HG03520 (cell line): Measurements from ENCODE around the gene TAGLN2.
A peak's percentile ranks its signal among the peaks of the same experiment; 100 is the strongest.

Experiments used
- ATAC-seq: cut with Tn5 transposase; IDR thresholded peaks from one replicate; pipeline ENCODE4 v1.9.1; 2021; ENCODE audit warnings: mild to moderate bottlenecking, moderate library complexity; ENCODE audit not compliant: unreplicated experiment

The TAGLN2 gene

DNA sequence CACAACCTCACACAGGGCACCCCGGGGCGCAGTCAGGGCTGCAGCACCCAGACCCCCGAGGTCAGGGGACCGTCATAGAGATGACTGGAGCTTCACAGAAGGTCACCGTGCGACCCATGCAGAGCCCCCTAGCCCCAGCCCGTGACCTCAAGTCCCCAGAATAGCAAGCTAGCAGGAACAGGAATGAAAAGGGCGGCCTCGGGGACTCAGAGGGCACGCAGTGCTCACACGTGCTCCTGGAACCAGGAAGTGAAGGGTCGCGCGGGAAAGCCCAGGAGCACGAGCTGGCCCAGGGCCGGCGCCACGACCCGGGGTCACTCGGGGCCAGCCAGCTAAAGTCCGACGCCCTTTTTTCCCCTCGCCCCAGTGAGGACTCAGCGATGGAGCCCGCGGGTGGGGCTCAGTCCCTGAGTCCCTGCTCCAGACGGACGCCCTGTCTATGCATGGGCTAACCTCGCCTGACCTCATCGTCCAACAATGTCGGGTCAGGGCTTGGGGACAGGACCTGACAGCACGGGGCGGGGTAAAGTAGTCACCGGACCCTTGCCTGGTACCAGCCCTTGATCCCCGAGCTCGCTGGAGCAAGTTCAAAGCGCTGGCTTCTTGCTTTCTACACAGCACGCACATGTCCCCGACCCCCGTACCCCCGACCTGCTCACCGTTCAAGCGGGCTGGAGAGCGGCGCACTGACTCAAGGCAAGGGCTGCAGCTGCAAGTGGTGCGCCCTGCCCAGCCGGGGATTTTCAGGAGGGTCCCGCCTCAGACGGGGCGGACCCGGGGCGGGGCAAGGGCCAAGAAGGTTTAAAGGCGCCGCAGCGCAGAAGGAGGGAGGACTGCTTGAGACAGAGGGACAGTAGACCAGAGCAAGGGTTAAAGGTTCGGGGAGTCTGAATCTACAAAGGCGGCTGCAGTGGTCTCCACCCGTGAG lies at the start of gene TAGLN2:
Gene TAGLN2, minus strand, starts transcription at position 717 of the 928 bp plus-strand sequence. CDS start 4,998 bp downstream, outside the sequence.
- ATAC-seq = peak; percentile 40

DNA sequence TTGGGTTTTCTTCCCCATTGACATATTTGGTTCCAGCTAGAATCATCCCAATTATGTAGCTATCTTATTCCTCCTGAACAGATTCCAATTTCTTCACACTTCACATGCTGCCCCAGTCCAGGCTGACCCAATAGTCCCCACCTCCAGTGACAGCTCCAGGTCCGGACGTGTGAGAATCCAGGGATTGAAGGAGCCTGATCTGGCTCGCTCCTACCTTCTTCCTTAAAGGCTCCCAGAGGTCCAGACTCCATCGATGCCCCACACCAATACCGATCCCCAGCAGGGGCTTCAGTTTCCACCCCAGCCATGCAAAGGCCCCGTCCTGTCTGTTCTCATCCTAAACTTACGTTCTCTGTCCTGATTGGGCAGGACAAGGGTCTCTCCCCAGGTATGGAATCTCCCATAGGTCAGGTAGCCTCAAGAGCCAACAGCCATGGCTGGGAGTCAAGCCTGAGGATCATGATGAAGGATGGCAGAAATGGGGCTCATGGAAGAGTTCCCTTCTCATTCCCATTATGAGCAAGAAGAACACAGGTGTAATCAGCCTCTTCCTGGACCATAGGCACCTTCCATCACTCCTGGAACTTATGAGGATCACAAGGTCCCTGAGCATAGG lies 49.2 kb upstream of the TAGLN2 start:
- no peak for ATAC-seq

DNA sequence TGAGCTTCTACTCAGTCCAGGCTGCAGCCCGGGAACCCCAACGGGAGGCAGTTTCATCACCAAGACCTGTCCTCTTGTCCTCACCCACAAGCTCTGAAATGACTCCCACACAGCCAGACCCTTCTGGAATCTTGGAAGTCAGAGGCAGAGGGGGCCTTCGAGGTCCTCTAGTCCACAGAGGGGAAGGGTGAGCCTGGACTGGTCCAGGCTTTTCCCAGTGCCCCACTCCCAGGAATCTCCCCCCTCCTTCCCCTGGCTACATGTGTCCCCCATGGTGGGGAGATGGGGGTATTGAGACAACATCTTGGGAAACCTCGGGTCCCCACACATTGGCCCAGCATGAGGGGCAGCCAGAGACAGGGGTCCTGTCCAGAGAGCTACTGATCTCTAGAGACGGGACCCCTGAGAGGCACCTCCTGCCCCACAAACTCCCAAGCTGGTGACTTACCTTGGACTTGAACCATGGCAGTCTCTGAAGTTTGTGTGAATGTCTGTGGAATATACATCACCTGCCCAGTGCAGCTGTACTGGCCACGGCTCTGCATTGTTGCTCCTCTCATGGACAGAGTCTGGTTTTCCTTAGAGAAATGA lies 48.1 kb upstream of the TAGLN2 start:
- no peak for ATAC-seq

DNA sequence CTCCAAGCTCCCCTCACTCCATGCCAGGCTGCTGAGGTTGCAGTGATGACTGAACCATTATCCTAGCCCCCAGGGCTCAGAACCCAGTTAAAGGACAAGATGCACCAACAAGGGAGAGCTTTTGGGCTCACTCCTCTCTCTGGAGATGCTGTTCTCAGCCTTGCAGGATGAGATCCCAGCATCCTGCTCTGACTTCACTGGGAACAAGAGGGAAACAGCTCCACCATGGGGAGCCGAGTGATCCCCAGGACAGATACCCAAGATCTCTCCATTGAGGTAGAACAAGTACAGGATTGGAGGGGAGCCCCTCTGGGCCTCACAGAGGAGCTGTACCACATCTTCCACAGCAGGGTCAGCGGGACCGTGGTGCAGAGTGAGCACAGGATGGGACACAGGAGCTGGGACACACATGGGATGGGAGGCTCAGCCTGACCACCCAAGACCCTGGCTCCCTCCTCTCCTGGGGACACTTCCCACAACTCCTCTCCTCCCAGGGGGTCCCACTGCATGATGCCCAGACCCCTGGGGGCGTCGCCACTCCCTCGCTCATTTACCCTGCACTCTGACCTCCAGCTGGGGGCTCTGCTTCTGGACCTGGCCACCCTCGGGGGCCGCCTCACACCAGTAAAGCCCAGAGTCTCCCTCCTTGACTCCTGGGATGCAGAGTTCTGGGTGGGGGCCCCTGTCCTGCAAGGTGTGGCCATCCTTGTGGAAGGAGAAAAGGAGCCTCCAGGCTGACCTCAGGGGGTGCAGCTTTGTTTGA lies 47.3 kb upstream of the TAGLN2 start:
- no peak for ATAC-seq

DNA sequence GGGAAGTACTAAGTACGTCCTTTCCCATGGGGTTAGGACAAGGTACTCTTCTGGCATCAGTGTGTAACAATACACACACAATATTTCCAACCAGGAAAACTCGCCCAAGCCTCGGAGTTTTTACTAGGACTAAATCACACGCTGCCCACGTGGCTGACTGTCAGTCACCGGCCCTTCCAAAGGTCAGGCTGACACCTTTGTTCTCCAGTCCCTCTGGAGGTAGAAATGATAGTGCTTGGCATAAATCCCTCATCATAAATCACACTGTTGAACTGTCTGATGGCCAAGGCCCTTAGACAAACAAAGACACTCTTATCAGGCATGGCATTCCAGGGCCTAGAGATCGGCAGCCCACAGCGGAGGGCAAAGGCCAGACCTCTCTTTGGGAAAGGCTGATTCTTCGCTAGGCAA lies 45.6 kb upstream of the TAGLN2 start:
- ATAC-seq = no peak

DNA sequence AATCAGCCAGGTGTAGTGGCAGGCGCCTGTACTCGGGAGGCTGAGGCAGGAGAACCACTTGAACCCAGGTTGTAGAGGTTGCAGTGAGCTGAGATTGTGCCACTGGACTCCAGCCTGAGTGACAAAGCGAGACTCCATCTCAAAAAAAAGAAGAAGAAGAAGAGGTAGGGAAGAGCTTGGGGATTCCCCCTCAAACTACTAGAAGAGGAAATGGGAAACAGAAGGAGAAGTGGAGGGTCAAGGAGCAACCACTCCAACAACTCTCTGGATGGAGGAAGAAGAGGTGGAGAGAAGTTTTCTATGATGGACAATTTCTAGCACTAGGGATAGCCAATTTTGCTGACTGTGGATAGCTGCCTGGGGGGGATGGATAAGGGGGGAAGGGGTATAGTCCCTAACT lies 43.6 kb upstream of the TAGLN2 start:
- no peak for ATAC-seq

DNA sequence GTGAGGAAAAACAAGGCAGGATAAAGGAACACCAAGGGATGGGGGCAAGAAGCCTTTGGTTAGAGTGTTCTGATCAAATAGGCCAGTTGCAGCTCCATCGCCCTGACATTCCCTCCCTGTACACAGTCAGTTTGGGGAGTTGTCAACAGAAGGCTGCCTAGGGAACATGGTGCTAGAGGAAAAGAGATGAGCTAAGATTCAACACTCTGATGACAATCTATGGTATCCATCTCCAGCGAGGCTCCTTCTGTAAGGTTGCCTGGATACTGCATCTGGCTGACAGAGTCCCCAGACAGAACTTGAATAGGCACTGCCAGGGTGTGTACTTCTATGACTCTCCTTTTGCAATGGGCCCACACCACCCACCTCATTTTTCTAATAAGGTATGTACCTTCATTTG lies 40.0 kb upstream of the TAGLN2 start:
- ATAC-seq = no peak

DNA sequence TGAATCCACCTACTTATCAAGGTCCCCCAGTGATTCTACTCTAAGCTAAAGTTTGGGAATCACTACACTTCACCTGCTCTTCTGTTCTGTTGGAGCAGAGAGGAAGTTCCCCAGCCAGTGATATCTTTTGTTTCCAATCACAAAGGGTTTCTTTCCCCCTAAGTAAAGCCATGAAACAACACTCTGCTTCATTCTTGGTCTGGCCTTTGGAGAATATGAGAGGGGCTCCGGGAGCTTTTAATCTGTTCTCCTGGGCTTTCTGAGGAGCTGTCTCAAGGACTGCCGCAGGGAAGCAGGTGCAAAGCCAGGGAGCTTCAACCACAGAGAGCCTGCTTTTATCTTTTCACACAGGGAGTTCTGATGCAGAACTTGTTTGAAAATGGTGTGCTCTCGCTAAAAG lies 38.8 kb upstream of the TAGLN2 start:
- ATAC-seq = no peak

DNA sequence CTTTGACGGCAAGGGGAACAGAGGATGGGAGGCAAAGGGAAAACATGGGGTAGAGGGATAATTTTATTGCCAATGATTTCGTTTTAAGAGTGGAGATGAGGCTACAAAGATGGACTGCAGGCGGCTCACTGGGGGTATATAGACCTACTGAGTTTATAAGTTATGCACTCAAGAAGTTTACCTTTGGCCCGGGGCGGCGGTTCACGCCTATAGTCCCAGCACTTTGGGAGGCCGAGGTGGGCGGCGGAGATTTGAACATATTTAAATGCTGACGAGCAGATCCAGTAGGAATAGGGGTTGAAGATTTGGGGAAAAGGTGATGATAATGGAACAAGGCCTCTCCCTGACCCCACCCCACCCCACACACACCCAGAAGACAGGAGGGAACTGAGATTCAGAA lies 36.9 kb upstream of the TAGLN2 start:
- ATAC-seq = no peak

DNA sequence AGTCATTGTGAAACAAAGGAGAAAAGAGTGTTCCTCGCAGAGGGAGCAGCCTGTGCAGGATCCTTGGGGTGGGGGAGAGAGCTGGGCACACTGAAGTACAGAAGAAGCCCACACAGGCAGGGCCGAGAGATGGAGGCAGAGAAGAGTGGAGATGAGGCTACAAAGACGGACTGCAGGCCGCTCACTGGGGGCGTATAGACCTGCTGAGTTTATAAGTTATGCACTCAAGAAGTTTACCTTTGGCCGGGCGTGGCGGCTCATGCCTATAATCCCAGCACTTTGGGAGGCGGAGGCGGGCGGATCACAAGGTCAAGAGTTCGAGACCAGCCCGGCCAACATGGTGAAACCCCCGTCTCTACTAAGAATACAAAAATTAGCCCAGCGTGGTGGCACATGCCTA lies 36.3 kb upstream of the TAGLN2 start:
- ATAC-seq = no peak

DNA sequence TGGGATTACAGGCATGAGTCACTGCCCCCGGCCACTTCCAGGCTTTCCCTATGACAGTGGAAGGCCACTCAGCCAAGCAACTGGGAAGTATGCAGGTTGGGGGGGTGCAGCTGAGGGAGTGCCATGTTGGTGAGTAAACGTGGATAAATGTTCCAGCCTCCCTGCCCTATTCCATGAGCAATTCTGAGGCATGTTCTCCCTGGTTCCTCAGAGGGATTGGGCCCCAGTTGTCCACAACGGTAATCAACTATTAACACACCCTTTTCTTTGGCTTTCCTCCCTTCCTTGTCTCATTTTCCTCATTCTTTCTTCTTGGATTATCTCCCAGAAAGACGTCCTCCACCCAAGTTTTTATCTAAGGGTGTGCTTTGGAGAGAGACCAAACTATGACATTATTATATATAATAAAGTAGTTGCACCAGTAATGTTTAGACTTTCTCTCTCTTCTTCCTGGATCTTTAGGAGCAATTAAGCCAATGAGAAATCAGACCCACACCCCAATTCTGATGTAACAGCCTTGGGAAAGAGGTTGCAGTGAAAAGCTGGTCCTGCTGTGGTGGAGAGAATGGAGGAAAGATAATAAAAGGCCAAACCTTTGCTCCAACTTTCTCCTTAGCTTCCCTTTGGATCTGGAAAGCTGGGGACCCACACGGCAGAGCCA lies 35.5 kb upstream of the TAGLN2 start:
- no peak for ATAC-seq

DNA sequence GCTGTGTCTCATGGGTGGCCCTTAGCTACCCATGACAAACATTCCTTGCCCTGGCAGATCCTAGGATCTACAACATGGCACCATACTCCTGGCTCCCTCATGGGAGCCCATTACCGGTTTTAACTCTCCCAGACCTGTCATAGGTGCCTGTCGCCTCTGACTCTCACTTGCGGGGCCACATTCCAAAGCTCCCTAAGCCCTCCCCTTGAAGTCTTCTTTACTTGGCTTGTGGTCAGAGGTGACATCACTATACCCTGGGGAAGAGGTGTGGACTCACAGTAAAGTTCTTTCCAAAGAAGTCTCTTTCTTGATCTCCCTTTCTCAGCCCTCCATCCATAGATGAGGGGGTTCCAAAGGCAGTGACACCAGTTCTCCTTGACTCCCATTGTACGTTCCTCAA lies 34.1 kb upstream of the TAGLN2 start:
- no peak for ATAC-seq

DNA sequence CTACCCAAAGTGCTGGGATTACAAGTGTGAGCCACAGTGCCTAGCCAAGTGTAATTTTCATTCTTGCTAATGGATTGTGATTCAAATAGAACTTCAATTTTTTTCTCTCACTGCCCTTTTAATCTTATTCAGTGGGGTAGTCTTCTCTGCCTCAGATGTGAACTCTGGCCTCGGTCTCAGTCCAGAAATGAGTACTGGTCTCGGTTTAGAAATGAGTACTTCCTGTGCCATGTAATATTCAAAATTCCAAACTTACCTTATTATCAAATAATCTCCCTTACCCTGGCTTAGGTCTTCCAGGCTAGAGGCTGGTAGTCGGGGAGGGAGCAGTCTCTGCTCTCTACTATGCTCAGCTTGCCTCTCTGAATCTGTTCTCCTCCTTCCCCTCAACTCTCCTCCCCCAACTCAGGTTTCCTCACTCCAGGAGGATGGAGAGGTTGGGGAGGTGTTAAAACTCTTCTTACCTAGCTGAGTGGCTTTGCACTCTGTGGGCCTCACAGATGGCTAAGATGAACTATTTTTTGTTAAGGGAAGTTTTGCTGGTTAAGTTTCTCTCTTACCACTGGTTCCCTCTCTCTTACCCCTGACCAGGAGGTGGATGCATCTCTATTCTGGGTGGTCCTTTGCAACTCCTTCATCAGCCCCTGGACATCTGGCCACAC lies 33.5 kb upstream of the TAGLN2 start:
- no peak for ATAC-seq

DNA sequence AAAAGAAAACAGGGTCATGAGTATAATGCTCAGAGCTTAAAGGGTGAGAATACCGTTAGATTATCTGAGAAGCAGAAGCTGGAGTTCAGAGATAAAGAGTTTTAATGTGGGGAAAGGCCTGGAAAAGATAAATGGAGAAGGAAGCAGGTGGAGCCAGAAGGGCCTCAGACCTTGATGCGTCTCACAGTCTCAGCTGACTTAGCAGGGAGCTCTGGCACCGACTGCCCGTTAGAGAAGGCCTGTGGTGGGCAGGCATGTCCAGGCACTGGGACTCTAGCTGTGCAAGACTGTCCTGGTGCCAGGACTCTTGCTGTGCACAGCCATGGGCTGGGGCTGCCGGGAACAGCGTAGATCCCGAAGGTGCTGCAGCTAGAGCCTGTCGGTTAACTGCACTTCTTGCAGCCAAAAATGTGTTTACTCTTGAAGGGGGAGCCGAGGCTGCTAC lies 32.5 kb upstream of the TAGLN2 start:
- no peak for ATAC-seq

DNA sequence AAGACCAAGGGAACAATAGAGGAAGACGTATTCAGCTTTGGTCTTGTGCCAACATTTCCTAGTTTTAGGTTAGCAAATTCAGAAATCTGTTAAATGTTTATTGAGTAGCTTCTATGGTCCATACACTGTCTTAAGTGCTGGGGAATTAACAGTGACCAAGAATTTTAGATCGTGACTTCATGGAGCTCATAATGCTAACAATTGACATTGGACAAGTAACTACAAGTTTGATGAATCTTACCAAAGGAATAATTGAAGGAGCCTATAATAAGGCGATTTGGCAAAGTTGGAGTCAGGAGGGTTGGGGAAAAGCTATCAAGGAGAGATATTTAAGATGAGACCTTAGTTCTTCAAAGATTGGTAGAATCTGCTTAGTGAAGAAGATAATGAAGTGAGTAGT lies 30.1 kb upstream of the TAGLN2 start:
- ATAC-seq = no peak

DNA sequence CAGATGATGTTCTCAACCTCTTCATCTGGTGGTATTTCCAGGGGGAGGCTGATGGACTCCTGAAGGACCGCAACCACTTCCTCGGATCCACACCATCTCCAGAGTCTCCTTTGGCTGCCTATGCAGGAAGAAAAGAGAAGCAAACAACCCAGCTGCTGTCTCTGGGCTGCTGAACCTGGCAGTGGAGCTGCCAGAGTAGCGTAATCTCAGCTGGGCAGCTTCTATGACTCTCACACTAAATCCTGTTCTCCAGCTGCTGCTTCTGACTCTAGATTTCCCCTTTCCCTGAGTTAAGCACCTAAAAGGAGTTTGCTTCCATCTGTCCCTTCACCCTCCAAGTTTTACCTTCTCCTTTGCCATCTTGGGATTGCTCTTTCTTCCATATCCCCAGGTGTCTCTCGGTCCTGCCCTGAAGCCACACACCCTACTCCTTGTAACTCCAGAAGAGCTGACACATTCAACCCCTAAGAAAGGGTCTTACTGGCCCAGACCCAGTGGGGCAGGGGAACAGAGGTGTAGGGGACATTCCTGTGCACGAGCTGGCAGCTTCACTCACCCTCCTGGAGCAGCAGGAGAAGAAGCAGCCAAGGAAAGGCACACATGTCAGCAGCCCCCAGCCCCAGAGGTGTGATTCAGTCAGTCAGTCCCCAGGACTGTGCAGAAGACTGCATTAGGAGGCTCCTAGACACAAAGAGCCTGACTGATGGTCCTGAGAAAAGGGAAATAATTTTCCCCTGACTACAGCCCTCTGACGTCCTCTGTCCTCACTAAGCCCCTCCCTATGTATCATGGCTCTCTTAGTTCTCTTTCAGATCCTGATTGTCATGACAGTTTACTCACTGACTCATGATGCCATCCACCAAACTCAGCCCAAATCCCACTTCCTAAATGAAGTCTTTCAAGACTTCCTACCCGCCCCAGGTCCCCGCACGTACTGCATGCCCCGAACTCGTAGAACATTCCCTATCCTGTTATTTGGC lies 28.5 kb upstream of the TAGLN2 start, which contains the start of gene SLAMF9:
Gene SLAMF9, minus strand, starts transcription at position 702 of the 980 bp plus-strand sequence. Its CDS starts 100 bp downstream, at position 602.
- no peak for ATAC-seq

DNA sequence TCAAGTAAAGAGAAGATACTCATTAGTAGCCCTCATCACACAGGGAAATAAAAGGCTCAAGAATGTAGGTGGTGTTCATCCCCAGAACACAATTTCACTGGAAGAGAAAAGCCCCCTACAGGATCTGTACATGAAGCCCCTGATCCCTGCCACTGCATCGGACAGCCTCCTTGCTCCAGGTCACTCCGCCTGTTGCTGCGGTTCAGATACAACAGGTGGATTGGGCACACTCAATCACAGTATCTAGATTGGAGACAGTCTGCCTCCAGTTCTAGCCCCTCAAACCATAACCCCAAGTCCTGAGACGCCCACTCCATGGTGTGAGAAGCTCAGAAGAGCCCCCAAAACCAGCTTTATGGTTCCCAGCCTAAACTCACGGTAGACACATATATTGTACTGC lies 27.6 kb upstream of the TAGLN2 start:
- no peak for ATAC-seq

DNA sequence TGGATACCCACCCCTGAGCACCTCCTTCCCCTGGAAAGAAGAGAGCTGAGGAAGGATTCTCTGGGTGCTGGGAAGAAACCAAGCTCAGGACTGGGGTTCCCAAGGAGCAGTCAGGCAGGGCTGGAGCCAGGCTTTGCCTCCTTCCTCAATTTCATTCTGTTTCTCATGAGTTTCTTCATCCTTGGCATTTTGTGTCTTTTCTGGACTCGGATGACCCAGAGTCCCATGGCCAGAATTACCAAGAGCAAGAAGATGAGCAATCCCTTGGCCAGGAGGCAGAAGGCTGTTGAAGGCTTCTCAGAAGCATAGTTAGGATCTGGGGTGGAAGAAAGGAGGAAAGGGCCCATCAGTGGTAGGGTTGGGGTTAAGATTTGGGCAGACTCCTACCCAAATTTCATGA lies 26.2 kb upstream of the TAGLN2 start:
- no peak for ATAC-seq

DNA sequence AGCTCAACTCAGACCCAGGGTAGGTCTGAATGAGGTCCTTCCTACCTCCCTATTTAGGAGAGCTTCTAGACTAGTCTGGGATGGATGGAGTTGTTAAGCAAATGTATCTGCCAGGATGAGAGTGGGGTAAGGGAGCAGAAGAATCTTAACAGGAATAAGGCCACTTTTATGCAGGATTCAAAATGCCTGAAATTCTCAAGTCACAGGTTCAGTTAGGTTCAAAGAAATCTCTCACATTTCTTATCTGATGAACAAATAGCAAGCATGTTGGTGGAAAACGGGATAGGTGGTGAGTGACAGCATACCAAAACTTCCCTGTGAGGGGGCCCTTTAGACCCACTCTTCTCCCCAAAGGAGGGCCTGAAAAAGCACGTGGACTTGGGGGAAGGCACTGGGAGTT lies 25.7 kb upstream of the TAGLN2 start:
- ATAC-seq = no peak
